ENCODE measurements around the gene TAS2R4. TPM values are rescaled to one million over a fixed set of nuclear protein-coding genes. Genes with fewer than 3 reads are reported as not detected.
A peak's percentile ranks its signal among the peaks of the same experiment; 100 is the strongest.

Gene TAS2R4
- polyA plus RNA-seq, 1 donor from 2014 or later: 2.3 TPM

DNA sequence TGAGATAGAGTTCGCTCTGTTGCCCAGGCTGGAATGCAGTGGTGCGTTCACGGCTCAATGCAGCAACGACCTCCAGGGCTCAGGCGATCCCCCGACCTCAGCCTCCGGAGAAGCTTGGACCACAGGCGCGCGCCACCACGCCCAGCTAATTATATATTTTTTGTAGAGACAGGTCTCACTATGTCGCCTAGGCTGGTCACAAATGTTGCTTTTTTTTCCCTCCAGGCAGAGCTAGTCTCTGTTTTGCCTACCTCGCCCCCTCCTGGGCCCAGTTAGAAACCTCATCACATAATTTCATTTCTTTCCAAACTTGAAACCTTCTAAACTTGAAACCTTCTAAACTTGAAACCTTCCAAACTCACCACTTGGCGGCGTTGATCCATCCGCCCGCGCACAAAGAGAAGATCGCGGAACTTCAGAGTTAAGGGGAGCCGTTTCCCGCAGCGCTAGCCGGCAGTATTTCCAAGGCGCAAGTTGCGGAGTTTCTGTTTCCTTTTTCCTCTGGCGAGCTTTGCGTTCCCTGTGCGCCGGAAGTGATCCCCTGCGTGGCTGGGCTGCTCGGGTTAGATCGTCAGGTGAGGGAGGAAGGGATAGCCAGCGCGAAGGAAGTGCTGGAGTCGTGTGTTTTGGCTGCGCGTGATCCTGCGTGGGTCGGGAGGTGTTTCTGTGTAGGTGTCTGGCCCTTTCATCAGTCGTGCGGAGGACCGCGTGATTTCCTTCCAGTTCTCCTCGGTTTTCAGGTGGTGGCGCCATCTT, 38.5 kb upstream of the TAS2R4 start, which contains the start of gene SSBP1:
Gene SSBP1, plus strand, starts transcription at position 523 of the 756 bp plus-strand sequence. CDS start 809 bp downstream, outside the sequence.
- Histone ChIP-seq H3K9me3 (ENCODE audit: low read length) (no peaks in the 10 kb centered on the region), H3K9me2 (ENCODE audit: insufficient read depth, low read length) (no peaks in the 10 kb centered on the region), H3K9ac (ENCODE audit: low read length) (peak within 1 kb of the TSS; percentile 83), H3K36me3 (ENCODE audit: insufficient read depth, low read length) (no peaks in the 10 kb centered on the region), H3K4me2 (ENCODE audit: low read length) (peak within 1 kb of the TSS; percentile 85), H3K4me3 (ENCODE audit: low read length) (peak within 1 kb of the TSS; percentile 75), H3K27ac (ENCODE audit: low read length) (peak within 1 kb of the TSS; percentile 87), H2AFZ (ENCODE audit: low read depth, low read length) (peak within 1 kb of the TSS; percentile 51), H3K79me2 (replicated peaks; ENCODE audit: insufficient read depth, low read length) (peaks cover 28% of the 10 kb centered on the region), H3K27me3 (ENCODE audit: insufficient read depth, low read depth, low read length) (no peaks in the 10 kb centered on the region), H4K20me1 (ENCODE audit: insufficient read depth) (no peaks in the 10 kb centered on the region), H3F3A (ENCODE audit: insufficient read depth, low read length, poor library complexity, severe bottlenecking) (peaks cover 4% of the 10 kb centered on the region)
- TF ChIP-seq MXI1 (conservative IDR thresholded peaks at IDR 0.05; ENCODE audit: poor library complexity, severe bottlenecking): peak; percentile 96
- peak; percentile 62 for TF ChIP-seq RAD21 (conservative IDR thresholded peaks at IDR 0.05)
- TF ChIP-seq TAF1 (IDR thresholded peaks at IDR 0.05; ENCODE audit: low read depth): peak; percentile 78
- peak; percentile 79 for TF ChIP-seq SMC3 (conservative IDR thresholded peaks at IDR 0.05; ENCODE audit: poor library complexity)
- TF ChIP-seq EZH2 (IDR thresholded peaks at IDR 0.05; ENCODE audit: borderline replicate concordance, insufficient read depth, low read length, poor library complexity, severe bottlenecking): no peak
- peak; percentile 100 for TF ChIP-seq POLR2AphosphoS5 (IDR thresholded peaks at IDR 0.05)
- TF ChIP-seq, protein P1, sequence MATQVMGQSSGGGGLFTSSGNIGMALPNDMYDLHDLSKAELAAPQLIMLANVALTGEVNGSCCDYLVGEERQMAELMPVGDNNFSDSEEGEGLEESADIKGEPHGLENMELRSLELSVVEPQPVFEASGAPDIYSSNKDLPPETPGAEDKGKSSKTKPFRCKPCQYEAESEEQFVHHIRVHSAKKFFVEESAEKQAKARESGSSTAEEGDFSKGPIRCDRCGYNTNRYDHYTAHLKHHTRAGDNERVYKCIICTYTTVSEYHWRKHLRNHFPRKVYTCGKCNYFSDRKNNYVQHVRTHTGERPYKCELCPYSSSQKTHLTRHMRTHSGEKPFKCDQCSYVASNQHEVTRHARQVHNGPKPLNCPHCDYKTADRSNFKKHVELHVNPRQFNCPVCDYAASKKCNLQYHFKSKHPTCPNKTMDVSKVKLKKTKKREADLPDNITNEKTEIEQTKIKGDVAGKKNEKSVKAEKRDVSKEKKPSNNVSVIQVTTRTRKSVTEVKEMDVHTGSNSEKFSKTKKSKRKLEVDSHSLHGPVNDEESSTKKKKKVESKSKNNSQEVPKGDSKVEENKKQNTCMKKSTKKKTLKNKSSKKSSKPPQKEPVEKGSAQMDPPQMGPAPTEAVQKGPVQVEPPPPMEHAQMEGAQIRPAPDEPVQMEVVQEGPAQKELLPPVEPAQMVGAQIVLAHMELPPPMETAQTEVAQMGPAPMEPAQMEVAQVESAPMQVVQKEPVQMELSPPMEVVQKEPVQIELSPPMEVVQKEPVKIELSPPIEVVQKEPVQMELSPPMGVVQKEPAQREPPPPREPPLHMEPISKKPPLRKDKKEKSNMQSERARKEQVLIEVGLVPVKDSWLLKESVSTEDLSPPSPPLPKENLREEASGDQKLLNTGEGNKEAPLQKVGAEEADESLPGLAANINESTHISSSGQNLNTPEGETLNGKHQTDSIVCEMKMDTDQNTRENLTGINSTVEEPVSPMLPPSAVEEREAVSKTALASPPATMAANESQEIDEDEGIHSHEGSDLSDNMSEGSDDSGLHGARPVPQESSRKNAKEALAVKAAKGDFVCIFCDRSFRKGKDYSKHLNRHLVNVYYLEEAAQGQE (IDR thresholded peaks at IDR 0.05; ENCODE audit: borderline replicate concordance): peak; percentile 85
- TF ChIP-seq, protein P2, sequence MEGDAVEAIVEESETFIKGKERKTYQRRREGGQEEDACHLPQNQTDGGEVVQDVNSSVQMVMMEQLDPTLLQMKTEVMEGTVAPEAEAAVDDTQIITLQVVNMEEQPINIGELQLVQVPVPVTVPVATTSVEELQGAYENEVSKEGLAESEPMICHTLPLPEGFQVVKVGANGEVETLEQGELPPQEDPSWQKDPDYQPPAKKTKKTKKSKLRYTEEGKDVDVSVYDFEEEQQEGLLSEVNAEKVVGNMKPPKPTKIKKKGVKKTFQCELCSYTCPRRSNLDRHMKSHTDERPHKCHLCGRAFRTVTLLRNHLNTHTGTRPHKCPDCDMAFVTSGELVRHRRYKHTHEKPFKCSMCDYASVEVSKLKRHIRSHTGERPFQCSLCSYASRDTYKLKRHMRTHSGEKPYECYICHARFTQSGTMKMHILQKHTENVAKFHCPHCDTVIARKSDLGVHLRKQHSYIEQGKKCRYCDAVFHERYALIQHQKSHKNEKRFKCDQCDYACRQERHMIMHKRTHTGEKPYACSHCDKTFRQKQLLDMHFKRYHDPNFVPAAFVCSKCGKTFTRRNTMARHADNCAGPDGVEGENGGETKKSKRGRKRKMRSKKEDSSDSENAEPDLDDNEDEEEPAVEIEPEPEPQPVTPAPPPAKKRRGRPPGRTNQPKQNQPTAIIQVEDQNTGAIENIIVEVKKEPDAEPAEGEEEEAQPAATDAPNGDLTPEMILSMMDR (IDR thresholded peaks at IDR 0.05; ENCODE audit: poor library complexity, severe bottlenecking): peak; percentile 91
- peak; percentile 83 for TF ChIP-seq EP300 (conservative IDR thresholded peaks at IDR 0.05; ENCODE audit: poor library complexity, severe bottlenecking)

DNA sequence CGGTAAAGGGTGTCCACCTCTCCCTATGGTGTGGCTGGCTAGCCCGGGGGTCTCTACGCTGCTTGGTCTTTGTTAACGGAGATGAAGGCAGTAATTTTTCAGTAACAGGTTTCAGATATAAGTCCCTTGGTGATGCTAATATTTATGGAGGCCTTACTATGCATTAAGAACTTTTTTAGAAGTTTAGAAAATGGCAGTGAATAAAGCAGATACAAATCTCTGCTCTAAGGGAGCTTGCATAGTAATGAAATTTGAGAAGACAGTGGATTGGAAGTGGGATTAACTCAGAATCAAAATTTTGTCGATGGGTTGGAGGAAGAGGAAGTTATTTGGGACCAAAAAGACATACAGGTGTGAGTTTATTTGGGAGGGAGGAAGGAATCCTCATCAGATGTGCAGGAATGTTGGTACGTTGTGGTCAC, 37.9 kb upstream of the TAS2R4 start:
- Histone ChIP-seq H3K27ac (ENCODE audit: low read length) (peak overlapping the region; percentile 87), H2AFZ (ENCODE audit: low read depth, low read length) (peak overlapping the region; percentile 51), H4K20me1 (ENCODE audit: insufficient read depth) (no peaks in the 10 kb centered on the region), H3K4me3 (ENCODE audit: low read length) (peak overlapping the region; percentile 75), H3K27me3 (ENCODE audit: insufficient read depth, low read depth, low read length) (no peaks in the 10 kb centered on the region), H3K4me2 (ENCODE audit: low read length) (peak overlapping the region; percentile 85), H3K9ac (ENCODE audit: low read length) (peak overlapping the region; percentile 83), H3K9me2 (ENCODE audit: insufficient read depth, low read length) (no peaks in the 10 kb centered on the region), H3K9me3 (ENCODE audit: low read length) (no peaks in the 10 kb centered on the region), H3K79me2 (replicated peaks; ENCODE audit: insufficient read depth, low read length) (peaks cover 28% of the 10 kb centered on the region), H3K36me3 (ENCODE audit: insufficient read depth, low read length) (no peaks in the 10 kb centered on the region), H3F3A (ENCODE audit: insufficient read depth, low read length, poor library complexity, severe bottlenecking) (peaks cover 4% of the 10 kb centered on the region)
- no peak for TF ChIP-seq RAD21 (conservative IDR thresholded peaks at IDR 0.05)
- TF ChIP-seq MXI1 (conservative IDR thresholded peaks at IDR 0.05; ENCODE audit: poor library complexity, severe bottlenecking): peak; percentile 45
- TF ChIP-seq SMC3 (conservative IDR thresholded peaks at IDR 0.05; ENCODE audit: poor library complexity): no peak
